CD8-positive, alpha-beta memory T cell (primary cell): Measurements from ENCODE around the gene BLNK. TPM values are rescaled to one million over a fixed set of nuclear protein-coding genes. Genes with fewer than 3 reads are reported as not detected.
"Not testable (repeated sequence)": the region's sequence is repeated elsewhere in the genome, so short reads cannot be mapped to it uniquely, and the experiment has no call there.

ENCODE experiments used
- CTCF ChIA-PET: fragments of 350-600 bp; sonication (Branson Sonifier 250); formaldehyde crosslinking; loops from one replicate; lab custom pipeline; 2021; ENCODE audit warnings: antibody characterized with exemption; lab: Charles Lee
- POLR2A ChIA-PET: fragments of 350-600 bp; sonication (Branson Sonifier 250); formaldehyde crosslinking; loops from one replicate; lab custom pipeline; 2021; ENCODE audit warnings: antibody characterized with exemption; lab: Charles Lee
- DNase-seq, 5 donors: peaks; one replicate each; pipeline versions ENCODE4 v3.0.0 to v3.0.0-alpha.2; 2020 to 2022; ENCODE audit warnings: mixed read lengths in 1 of 5
- H3K27ac ChIP-seq: one replicate; pipeline ENCODE4 v1.7.0; 2013; ENCODE audit warnings: low read depth, mild to moderate bottlenecking, low read length, moderate library complexity
- H3K27me3 ChIP-seq: 2 replicates; pipeline ENCODE4 v1.7.0; 2013; ENCODE audit warnings: low read length, mild to moderate bottlenecking; ENCODE audit not compliant: insufficient read depth, poor library complexity, severe bottlenecking
- H3K36me3 ChIP-seq: 2 replicates; pipeline ENCODE4 v1.7.0; 2013; ENCODE audit warnings: mild to moderate bottlenecking, low read length, moderate library complexity; ENCODE audit not compliant: insufficient read depth
- H3K4me1 ChIP-seq: 2 replicates; pipeline ENCODE4 v1.7.0; 2013; ENCODE audit warnings: mild to moderate bottlenecking, low read length, moderate library complexity; ENCODE audit not compliant: insufficient read depth
- H3K4me3 ChIP-seq: 2 replicates; pipeline ENCODE4 v1.7.0; 2013; ENCODE audit warnings: mild to moderate bottlenecking, low read length
- H3K9me3 ChIP-seq: 2 replicates; pipeline ENCODE4 v1.7.0; 2013; ENCODE audit warnings: mild to moderate bottlenecking, low read length
- H3K27ac Mint-ChIP-seq, 8 donors: one replicate each; pipeline ENCODE4 v1.8.0; 2020 to 2021; ENCODE audit warnings: mixed read lengths in 8 of 8, mild to moderate bottlenecking in 6 of 8, inconsistent platforms in 3 of 8, moderate library complexity in 3 of 8
- H3K27me3 Mint-ChIP-seq, 2 donors: one replicate each; pipeline ENCODE4 v1.8.0; 2020 to 2021; ENCODE audit warnings: mixed read lengths in 2 of 2, mild to moderate bottlenecking in 1 of 2, moderate library complexity in 1 of 2
- H3K36me3 Mint-ChIP-seq, 3 donors: one replicate each; pipeline ENCODE4 v1.8.0; 2020 to 2021; ENCODE audit warnings: mixed read lengths in 3 of 3, inconsistent platforms in 1 of 3, mild to moderate bottlenecking in 1 of 3
- H3K4me1 Mint-ChIP-seq, 3 donors: one replicate each; pipeline ENCODE4 v1.8.0; 2020 to 2021; ENCODE audit warnings: mixed read lengths in 3 of 3, inconsistent platforms in 1 of 3, mild to moderate bottlenecking in 1 of 3
- H3K4me3 Mint-ChIP-seq, 7 donors: one replicate each; pipeline ENCODE4 v1.8.0; 2020 to 2021; ENCODE audit warnings: mixed read lengths in 7 of 7, mild to moderate bottlenecking in 6 of 7, moderate library complexity in 4 of 7, inconsistent platforms in 2 of 7
- H3K9me3 Mint-ChIP-seq, 5 donors: one replicate each; pipeline ENCODE4 v1.8.0; 2020 to 2022; ENCODE audit warnings: mixed read lengths in 5 of 5, mild to moderate bottlenecking in 3 of 5, moderate library complexity in 2 of 5, inconsistent platforms in 1 of 5
- polyA plus RNA-seq: library from polyadenylated mRNA; unstranded; fragments of 300-500 nt; fragmentation: Illumina TruSeq; gene quantifications from one replicate; pipeline ENCODE4 v1.2.3, GENCODE V29; 2021
- total RNA-seq, 2 experiments: library from RNA; stranded (reverse); gene quantifications; one replicate each; pipeline ENCODE4 v1.2.3, GENCODE V29; 2021

Gene BLNK
- total and polyA plus RNA-seq, 3 experiments from 2014 or later = not detected

GRCh38 chr10:96208946-96209345, 62.4 kb downstream of the BLNK start:
- Histone ChIP-seq H3K36me3 (no peaks in the 10 kb centered on the region), H3K4me3 (no peak overlapping the region), H3K9me3 (no peaks in the 10 kb centered on the region), H3K4me1 (no peaks in the 10 kb centered on the region), H3K27ac (no peak overlapping the region), H3K27me3 (no peaks in the 10 kb centered on the region)
- H3K9me3 Mint-ChIP-seq = no peaks in the 10 kb centered on the region
- ChIA-PET CTCF (no interaction called here), POLR2A (no interaction called here)
- no peaks in the 10 kb centered on the region for H3K4me1 Mint-ChIP-seq
- H3K27ac Mint-ChIP-seq = no peak overlapping the region
- peaks cover 10 to 27% of the 10 kb centered on the region in 2 donors for H3K27me3 Mint-ChIP-seq
- H3K36me3 Mint-ChIP-seq = no peaks in the 10 kb centered on the region
- no peak for DNase-seq
- no peak overlapping the region for H3K4me3 Mint-ChIP-seq

GRCh38 chr10:96208271-96208670, 63.1 kb downstream of the BLNK start:
- no peak overlapping the region for H3K27ac Mint-ChIP-seq
- peaks cover 8 to 21% of the 10 kb centered on the region in 2 donors for H3K27me3 Mint-ChIP-seq
- H3K9me3 ChIP-seq = no peaks in the 10 kb centered on the region
- H3K4me3 Mint-ChIP-seq = no peak overlapping the region
- no peaks in the 10 kb centered on the region for H3K4me1 ChIP-seq
- no peaks in the 10 kb centered on the region for H3K36me3 ChIP-seq
- H3K4me1 Mint-ChIP-seq = no peaks in the 10 kb centered on the region
- ChIA-PET POLR2A (no interaction called here), CTCF (no interaction called here)
- no peak overlapping the region for H3K4me3 ChIP-seq
- no peak for DNase-seq
- no peaks in the 10 kb centered on the region for H3K36me3 Mint-ChIP-seq
- H3K27me3 ChIP-seq = no peaks in the 10 kb centered on the region
- H3K27ac ChIP-seq = no peak overlapping the region
- no peaks in the 10 kb centered on the region for H3K9me3 Mint-ChIP-seq

GRCh38 chr10:96205580-96205979, 65.8 kb downstream of the BLNK start:
- POLR2A ChIA-PET = interaction anchor here (0.6 kb wide), 1 partner anchor 243 kb away, joined by 4 read pairs; no protein-coding TSS in a partner anchor
- H3K4me1 Mint-ChIP-seq = no peaks in the 10 kb centered on the region
- no peaks in the 10 kb centered on the region for H3K9me3 Mint-ChIP-seq

GRCh38 chr10:96201525-96201924, 69.8 kb downstream of the BLNK start:
- Mint-ChIP-seq H3K9me3 (no peaks in the 10 kb centered on the region), H3K27ac (no peak overlapping the region), H3K27me3 (peaks cover 3 to 12% of the 10 kb centered on the region in 2 donors), H3K4me3 (no peak overlapping the region), H3K4me1 (no peaks in the 10 kb centered on the region), H3K36me3 (no peaks in the 10 kb centered on the region)
- Histone ChIP-seq H3K4me3 (no peak overlapping the region), H3K27me3 (no peaks in the 10 kb centered on the region), H3K9me3 (no peaks in the 10 kb centered on the region), H3K27ac (no peak overlapping the region), H3K36me3 (no peaks in the 10 kb centered on the region), H3K4me1 (no peaks in the 10 kb centered on the region)
- POLR2A ChIA-PET = no interaction called here
- CTCF ChIA-PET = no interaction called here
- no peak for DNase-seq

More at GRCh38 chr10:96205580-96205979, 65.8 kb downstream of the BLNK start:
- no peaks in the 10 kb centered on the region for H3K36me3 ChIP-seq
- no peaks in the 10 kb centered on the region for H3K9me3 ChIP-seq
- H3K27me3 ChIP-seq = no peaks in the 10 kb centered on the region
- H3K4me1 ChIP-seq = no peaks in the 10 kb centered on the region
- no peak overlapping the region for H3K27ac ChIP-seq
- no peak for DNase-seq
- CTCF ChIA-PET = no interaction called here
- no peak overlapping the region for H3K4me3 ChIP-seq
- Mint-ChIP-seq H3K27ac (no peak overlapping the region), H3K27me3 (peaks cover 7 to 9% of the 10 kb centered on the region in 2 donors), H3K36me3 (no peaks in the 10 kb centered on the region), H3K4me3 (no peak overlapping the region)

- H3K4me3 ChIP-seq, POLR2A ChIA-PET, H3K4me1 Mint-ChIP-seq, H3K4me3 Mint-ChIP-seq, H3K36me3 ChIP-seq, H3K27me3 ChIP-seq, CTCF ChIA-PET, H3K4me1 ChIP-seq, DNase-seq, H3K27ac Mint-ChIP-seq, H3K27ac ChIP-seq, H3K9me3 ChIP-seq: not testable (repeated sequence)
- peaks cover 7 to 14% (median 13%) of the 10 kb centered on the region in 5 donors for H3K9me3 Mint-ChIP-seq
- H3K36me3 Mint-ChIP-seq = peaks cover 0 to 10% (median 0%) of the 10 kb centered on the region in 3 donors
- H3K27me3 Mint-ChIP-seq = peaks cover 18 to 45% of the 10 kb centered on the region in 2 donors
Measured at GRCh38 chr10:96189505-96189904, 81.9 kb downstream of the BLNK start.

GRCh38 chr10:96188916-96189315, 82.5 kb downstream of the BLNK start:
- Mint-ChIP-seq H3K4me3 (no peak overlapping the region), H3K27ac (no peak overlapping the region), H3K9me3 (peaks cover 10 to 19% (median 16%) of the 10 kb centered on the region in 5 donors), H3K36me3 (peaks cover 0 to 14% (median 0%) of the 10 kb centered on the region in 3 donors), H3K27me3 (peaks cover 17 to 51% of the 10 kb centered on the region in 2 donors), H3K4me1 (no peaks in the 10 kb centered on the region)
- H3K4me1 ChIP-seq = no peaks in the 10 kb centered on the region
- DNase-seq = no peak
- ChIA-PET POLR2A (no interaction called here), CTCF (no interaction called here)
- H3K36me3 ChIP-seq = no peaks in the 10 kb centered on the region
- no peak overlapping the region for H3K27ac ChIP-seq
- H3K27me3 ChIP-seq = peaks cover 3% of the 10 kb centered on the region
- no peaks in the 10 kb centered on the region for H3K9me3 ChIP-seq
- H3K4me3 ChIP-seq = no peak overlapping the region

- peaks cover 3% of the 10 kb centered on the region for H3K27me3 ChIP-seq
- no peak overlapping the region for H3K4me3 ChIP-seq
- no peaks in the 10 kb centered on the region for H3K9me3 ChIP-seq
- peaks cover 20 to 53% of the 10 kb centered on the region in 2 donors for H3K27me3 Mint-ChIP-seq
- peaks cover 0 to 16% (median 2%) of the 10 kb centered on the region in 3 donors for H3K36me3 Mint-ChIP-seq
- H3K27ac ChIP-seq = no peak overlapping the region
- H3K9me3 Mint-ChIP-seq = peaks cover 12 to 24% (median 17%) of the 10 kb centered on the region in 5 donors
- H3K36me3 ChIP-seq = no peaks in the 10 kb centered on the region
- H3K27ac Mint-ChIP-seq = no peak overlapping the region
- H3K4me1 Mint-ChIP-seq = no peaks in the 10 kb centered on the region
- H3K4me1 ChIP-seq = no peaks in the 10 kb centered on the region
- DNase-seq = no peak
- no peak overlapping the region for H3K4me3 Mint-ChIP-seq
- POLR2A ChIA-PET = no interaction called here
- CTCF ChIA-PET = no interaction called here
Measured at GRCh38 chr10:96188421-96188820, 82.9 kb downstream of the BLNK start.

GRCh38 chr10:96176985-96177384, 94.4 kb downstream of the BLNK start:
- DNase-seq = no peak
- H3K27ac ChIP-seq = no peak overlapping the region
- ChIA-PET CTCF (no interaction called here), POLR2A (no interaction called here)
- Mint-ChIP-seq H3K9me3 (peaks cover 42 to 55% (median 53%) of the 10 kb centered on the region in 5 donors), H3K27ac (no peak overlapping the region), H3K4me1 (no peaks in the 10 kb centered on the region), H3K36me3 (peaks cover 0 to 14% (median 0%) of the 10 kb centered on the region in 3 donors), H3K4me3 (no peak overlapping the region), H3K27me3 (peaks cover 13 to 24% of the 10 kb centered on the region in 2 donors)
- H3K9me3 ChIP-seq = no peaks in the 10 kb centered on the region
- no peaks in the 10 kb centered on the region for H3K27me3 ChIP-seq
- H3K4me3 ChIP-seq = no peak overlapping the region
- H3K4me1 ChIP-seq = no peaks in the 10 kb centered on the region
- no peaks in the 10 kb centered on the region for H3K36me3 ChIP-seq
